ENCODE data around the gene MALSU1. TPM values are rescaled to one million over a fixed set of nuclear protein-coding genes. Genes with fewer than 3 reads are reported as not detected.

The MALSU1 gene
- polyA plus RNA-seq, 1 donor from 2014 or later = 68.1 TPM

- Mint-ChIP-seq H3K27me3 (peaks cover 7% of the 10 kb centered on the region), H3K4me1 (peaks cover 1 to 8% (median 6%) of the 10 kb centered on the region in 3 donors), H3K9me3 (no peaks in the 10 kb centered on the region), H3K27ac (no peak overlapping the region), H3K4me3 (no peak overlapping the region), H3K36me3 (no peaks in the 10 kb centered on the region)
Measured at GRCh38 chr7:23356168-23356567, 57.0 kb downstream of the MALSU1 start.

GRCh38 chr7:23356726-23357125, 57.6 kb downstream of the MALSU1 start:
- Mint-ChIP-seq H3K27me3 (peaks cover 7% of the 10 kb centered on the region), H3K9me3 (no peaks in the 10 kb centered on the region), H3K4me1 (peaks cover 1 to 8% (median 6%) of the 10 kb centered on the region in 3 donors), H3K4me3 (no peak overlapping the region), H3K36me3 (no peaks in the 10 kb centered on the region), H3K27ac (no peak overlapping the region)

- Mint-ChIP-seq H3K9me3 (no peaks in the 10 kb centered on the region), H3K4me3 (no peak overlapping the region), H3K4me1 (peaks cover 0 to 8% (median 6%) of the 10 kb centered on the region in 3 donors), H3K27me3 (peaks cover 7% of the 10 kb centered on the region), H3K36me3 (no peaks in the 10 kb centered on the region), H3K27ac (no peak overlapping the region)
Measured at GRCh38 chr7:23357190-23358093, 58.3 kb downstream of the MALSU1 start.

GRCh38 chr7:23358152-23358674, 59.1 kb downstream of the MALSU1 start:
- Mint-ChIP-seq H3K9me3 (no peaks in the 10 kb centered on the region), H3K4me3 (no peak overlapping the region), H3K4me1 (peaks cover 0 to 4% (median 3%) of the 10 kb centered on the region in 3 donors), H3K27ac (no peak overlapping the region), H3K27me3 (peaks cover 7% of the 10 kb centered on the region), H3K36me3 (no peaks in the 10 kb centered on the region)

Other genes starting within 250 kb of the MALSU1 start
- gene KLHL7, start 193.6 kb upstream of the MALSU1 start, polyA plus RNA-seq = 21.0 TPM
- 52.1 TPM for gene NUP42, start 117.3 kb upstream of the MALSU1 start, polyA plus RNA-seq
- gene GPNMB, start 52.6 kb upstream of the MALSU1 start, polyA plus RNA-seq = not detected
- 5.4 TPM for gene IGF2BP3, start 171.2 kb downstream of the MALSU1 start, polyA plus RNA-seq
- gene TRA2A, start 232.6 kb downstream of the MALSU1 start, polyA plus RNA-seq = 44.0 TPM

All from IgD-negative memory B cell (primary cell).